ENCODE data around the gene FBXO44.

GRCh38 chr1:11611638-11612327, 42.9 kb upstream of the FBXO44 start:
- no peak for TF ChIP-seq CTCF (IDR thresholded peaks at IDR 0.05)
- no peak for TF ChIP-seq POLR2AphosphoS5 (IDR thresholded peaks at IDR 0.05)
